Thyroid gland (tissue), 4 donors: ENCODE data around the gene SLC2A9. TPM values are rescaled to one million over a fixed set of nuclear protein-coding genes. Genes with fewer than 3 reads are reported as not detected.

Experiments
- DNase-seq, 2 donors: peaks; one replicate each; pipeline ENCODE4 v3.0.0-alpha.2; 2019
- H3K27ac ChIP-seq, 3 donors: fragments of 200-600 bp; sonication (generic); 1 replicate in 2 of 3; 2 replicates in 1 of 3; pipeline ENCODE4 v1.5.1; 2016 to 2019; ENCODE audit warnings: mild to moderate bottlenecking in 1 of 3, moderate library complexity in 1 of 3
- H3K27me3 ChIP-seq: fragments of 200-600 bp; sonication (generic); one replicate; pipeline ENCODE4 v1.5.1; 2019
- H3K36me3 ChIP-seq, 2 donors: fragments of 200-600 bp; sonication (generic); one replicate each; pipeline ENCODE4 v1.5.1; 2016 to 2019
- H3K4me1 ChIP-seq, 2 donors: fragments of 200-600 bp; sonication (generic); one replicate each; pipeline ENCODE4 v1.5.1; 2017 to 2019
- H3K4me3 ChIP-seq, 3 donors: fragments of 200-600 bp; sonication (generic); replicated peaks in 1 of 3; 1 replicate in 2 of 3; 2 replicates in 1 of 3; pipeline ENCODE4 v1.5.1; 2016; ENCODE audit warnings: mild to moderate bottlenecking in 1 of 3
- H3K9me3 ChIP-seq: fragments of 200-600 bp; sonication (generic); one replicate; pipeline ENCODE4 v1.5.1; 2017
- POLR2A ChIP-seq, 2 donors: fragments of 450-650 bp; IDR thresholded peaks; one replicate each; pipeline ENCODE4 v1.6.1; 2017; ENCODE audit warnings: antibody characterized with exemption in 2 of 2, mild to moderate bottlenecking in 2 of 2, moderate library complexity in 1 of 2
- WGBS, 2 donors: methylation state at CpG; one replicate each; pipeline ENCODE4 v1.1.5; 2017; 5-methylcytosine and 5-hydroxymethylcytosine counted together
- intact Hi-C: fragments of 100-400 bp; cut with DNase I; formaldehyde crosslinking; loops from one replicate; pipeline ENCODE4 v1.15.1; 2023
- total RNA-seq, 4 donors: library from RNA; depleted of rRNA; stranded (reverse); fragments of >200 nt; gene quantifications; one replicate each; pipeline ENCODE4 v1.2.3, GENCODE V29; 2016
- TF ChIP-seq, protein P1 (sequence below), 6 experiments: fragments of 200-600 bp in 3 of 6; fragments of 450-650 bp in 3 of 6; sonication (generic) in 3 of 6; IDR thresholded peaks; one replicate each; pipeline ENCODE4 v1.5.1; 2016 to 2019; ENCODE audit warnings: antibody characterized with exemption in 6 of 6, mild to moderate bottlenecking in 2 of 6, inconsistent platforms in 1 of 6, moderate library complexity in 1 of 6

SLC2A9 gene
- total RNA-seq, 4 donors from 2014 or later: 5.0 to 21.2 (median 9.2) TPM

DNA sequence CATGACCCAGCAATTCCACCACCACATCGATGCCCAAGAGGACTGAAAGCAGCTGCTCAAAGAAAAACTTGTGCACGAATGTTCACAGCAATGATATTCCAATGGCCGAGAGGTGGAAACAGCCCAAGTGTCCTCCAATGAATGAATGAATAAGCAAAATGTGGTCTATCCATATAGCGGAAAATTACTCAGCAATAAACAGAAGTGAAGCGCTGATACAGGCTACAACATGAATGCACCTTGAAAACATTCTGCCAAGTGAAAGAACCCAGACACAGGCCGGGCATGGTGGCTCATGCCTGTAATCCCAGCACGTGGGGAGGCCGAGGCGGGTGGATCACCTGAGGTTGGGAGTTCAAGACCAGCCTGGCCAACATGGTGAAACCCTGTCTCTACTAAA lies 5.2 kb upstream of the SLC2A9 start:
- WGBS, 2 donors: 76 to 81% methylated on average over 9 of the region's 9 CpGs
- TF ChIP-seq, protein P1, sequence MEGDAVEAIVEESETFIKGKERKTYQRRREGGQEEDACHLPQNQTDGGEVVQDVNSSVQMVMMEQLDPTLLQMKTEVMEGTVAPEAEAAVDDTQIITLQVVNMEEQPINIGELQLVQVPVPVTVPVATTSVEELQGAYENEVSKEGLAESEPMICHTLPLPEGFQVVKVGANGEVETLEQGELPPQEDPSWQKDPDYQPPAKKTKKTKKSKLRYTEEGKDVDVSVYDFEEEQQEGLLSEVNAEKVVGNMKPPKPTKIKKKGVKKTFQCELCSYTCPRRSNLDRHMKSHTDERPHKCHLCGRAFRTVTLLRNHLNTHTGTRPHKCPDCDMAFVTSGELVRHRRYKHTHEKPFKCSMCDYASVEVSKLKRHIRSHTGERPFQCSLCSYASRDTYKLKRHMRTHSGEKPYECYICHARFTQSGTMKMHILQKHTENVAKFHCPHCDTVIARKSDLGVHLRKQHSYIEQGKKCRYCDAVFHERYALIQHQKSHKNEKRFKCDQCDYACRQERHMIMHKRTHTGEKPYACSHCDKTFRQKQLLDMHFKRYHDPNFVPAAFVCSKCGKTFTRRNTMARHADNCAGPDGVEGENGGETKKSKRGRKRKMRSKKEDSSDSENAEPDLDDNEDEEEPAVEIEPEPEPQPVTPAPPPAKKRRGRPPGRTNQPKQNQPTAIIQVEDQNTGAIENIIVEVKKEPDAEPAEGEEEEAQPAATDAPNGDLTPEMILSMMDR (IDR thresholded peaks at IDR 0.05): no peak
- TF ChIP-seq POLR2A (IDR thresholded peaks at IDR 0.05): no peak
- intact Hi-C loops: loop anchor here (10.0 kb wide), 1 partner anchor 378 kb away; no protein-coding TSS in a partner anchor

DNA sequence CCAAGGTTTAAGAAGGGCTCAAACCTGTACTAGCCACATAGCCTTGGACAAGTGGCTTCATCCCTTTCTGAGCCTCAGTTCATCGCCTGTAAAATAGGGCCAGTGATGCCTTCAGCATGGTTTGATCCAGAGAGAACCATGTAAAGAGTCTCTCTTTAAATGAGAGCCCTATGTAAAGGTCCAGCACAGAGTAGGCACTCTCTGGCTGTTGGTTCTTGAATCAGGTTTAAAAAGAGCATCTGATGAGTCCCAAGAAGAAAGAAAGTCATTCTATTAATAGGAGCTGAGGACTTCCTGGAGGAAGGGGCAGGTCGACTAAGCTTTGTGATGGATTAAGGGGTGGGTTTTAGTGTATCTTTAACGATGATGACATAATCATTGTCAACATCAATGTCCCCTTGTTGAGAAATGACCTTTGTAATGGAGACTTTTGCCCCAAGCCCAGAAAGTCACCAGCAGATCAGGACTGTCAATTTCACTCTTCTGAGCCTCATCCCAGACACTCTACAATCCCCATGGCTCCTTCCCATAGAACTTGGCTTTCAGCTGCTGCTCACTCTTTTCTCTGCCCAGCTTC lies 4.0 kb upstream of the SLC2A9 start:
- no peak for DNase-seq
- intact Hi-C loops: loop anchor here (10.0 kb wide), 1 partner anchor 379 kb away; no protein-coding TSS in a partner anchor
- Histone ChIP-seq H3K27ac (no peak overlapping the region), H3K36me3 (no peaks in the 10 kb centered on the region), H3K9me3 (no peaks in the 10 kb centered on the region), H3K4me1 (peaks cover 23 to 28% of the 10 kb centered on the region in 2 donors), H3K27me3 (no peaks in the 10 kb centered on the region), H3K4me3 (no peak overlapping the region)
- TF ChIP-seq, protein P1 (IDR thresholded peaks at IDR 0.05): no peak
- no peak for TF ChIP-seq POLR2A (IDR thresholded peaks at IDR 0.05)
- WGBS, 2 donors: 77 to 80% methylated on average over 3 of the region's 3 CpGs

More for the DNA sequence above, 5.2 kb upstream of the SLC2A9 start:
- no peaks in the 10 kb centered on the region for H3K36me3 ChIP-seq
- H3K9me3 ChIP-seq: no peaks in the 10 kb centered on the region
- no peak for DNase-seq
- H3K27ac ChIP-seq: no peak overlapping the region
- H3K27me3 ChIP-seq: no peaks in the 10 kb centered on the region
- peaks cover 16 to 19% of the 10 kb centered on the region in 2 donors for H3K4me1 ChIP-seq
- no peak overlapping the region for H3K4me3 ChIP-seq

DNA sequence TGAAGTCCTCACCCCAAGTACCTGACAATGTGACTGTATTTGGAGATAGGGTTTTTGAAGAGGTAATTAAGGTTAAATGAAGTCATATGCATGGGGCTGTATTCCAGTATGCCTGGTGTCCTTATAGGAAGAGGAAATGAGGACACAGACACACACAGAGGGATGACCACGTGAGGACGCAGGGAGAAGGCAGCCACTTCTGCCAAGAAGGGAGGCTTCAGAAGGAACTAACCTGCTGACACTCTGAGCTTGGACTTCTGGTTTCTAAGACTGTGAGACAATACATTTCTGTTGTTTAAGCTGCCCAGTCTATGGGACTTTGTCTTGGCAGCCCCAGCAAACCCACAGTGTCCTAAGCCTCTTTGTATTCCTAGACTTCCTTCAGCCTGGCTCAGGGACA lies 3.0 kb upstream of the SLC2A9 start:
- intact Hi-C loops: loop anchor here (5.0 to 10.0 kb wide), 2 partner anchors 38 to 380 kb away; no protein-coding TSS in a partner anchor
- TF ChIP-seq, protein P1 (IDR thresholded peaks at IDR 0.05): no peak
- no peak for TF ChIP-seq POLR2A (IDR thresholded peaks at IDR 0.05)
- Histone ChIP-seq H3K36me3 (no peaks in the 10 kb centered on the region), H3K4me3 (no peak overlapping the region), H3K4me1 (peaks cover 29 to 38% of the 10 kb centered on the region in 2 donors), H3K27me3 (no peaks in the 10 kb centered on the region), H3K9me3 (no peaks in the 10 kb centered on the region), H3K27ac (no peak overlapping the region)
- DNase-seq: no peak
- 71 to 72% methylated on average over 2 of the region's 2 CpGs for WGBS, 2 donors

DNA sequence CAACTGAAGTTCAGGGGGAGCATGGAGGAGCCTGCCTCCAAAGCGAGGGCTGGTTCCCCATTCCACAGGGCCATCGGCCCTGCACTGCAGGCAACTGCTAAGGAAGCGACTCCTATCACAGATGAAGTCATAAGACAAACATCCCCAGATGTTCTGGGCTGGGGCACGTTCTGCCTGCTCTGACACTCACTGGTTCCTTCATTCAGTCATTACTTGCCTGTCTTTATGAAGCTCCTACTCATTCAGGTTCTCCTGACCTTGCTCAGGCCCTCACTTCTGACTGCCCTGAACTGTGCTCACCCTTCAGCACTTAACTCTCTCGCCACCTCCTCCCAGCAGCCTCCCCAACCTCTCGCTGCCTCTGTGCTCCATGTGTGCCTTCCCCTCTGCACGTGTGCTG lies 2.5 kb upstream of the SLC2A9 start:
- H3K36me3 ChIP-seq: no peaks in the 10 kb centered on the region
- no peak overlapping the region for H3K27ac ChIP-seq
- 93 to 96% methylated on average over 7 of the region's 7 CpGs for WGBS, 2 donors
- no peak for DNase-seq
- H3K9me3 ChIP-seq: no peaks in the 10 kb centered on the region
- H3K4me3 ChIP-seq: no peak overlapping the region
- intact Hi-C loops: loop anchor here (5.0 to 10.0 kb wide), 2 partner anchors 38 to 381 kb away; no protein-coding TSS in a partner anchor
- H3K27me3 ChIP-seq: no peaks in the 10 kb centered on the region
- no peak for TF ChIP-seq POLR2A (IDR thresholded peaks at IDR 0.05)
- TF ChIP-seq, protein P1 (IDR thresholded peaks at IDR 0.05): no peak
- H3K4me1 ChIP-seq: peaks cover 30 to 40% of the 10 kb centered on the region in 2 donors

DNA sequence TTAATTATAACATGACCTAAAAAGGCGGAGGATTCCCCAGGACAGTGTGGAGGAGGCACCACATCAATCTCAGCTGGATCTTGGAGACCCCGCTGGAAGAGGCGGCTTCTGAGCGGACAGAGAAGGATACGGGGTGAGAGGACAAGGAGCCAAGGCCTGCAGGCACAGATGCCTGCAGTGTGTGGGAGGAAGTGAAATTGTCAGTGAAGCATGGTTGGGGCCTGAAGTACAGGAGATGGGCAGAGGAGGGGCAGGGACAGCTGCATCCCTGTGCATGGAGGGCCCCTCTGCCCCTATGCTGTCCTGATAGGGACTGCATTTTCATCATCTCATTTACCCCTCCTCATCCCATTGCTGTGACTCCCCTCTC lies 1.7 kb upstream of the SLC2A9 start:
- Histone ChIP-seq H3K9me3 (no peaks in the 10 kb centered on the region), H3K36me3 (no peaks in the 10 kb centered on the region), H3K4me1 (peaks cover 30 to 46% of the 10 kb centered on the region in 2 donors), H3K4me3 (no peak overlapping the region), H3K27me3 (no peaks in the 10 kb centered on the region), H3K27ac (peak overlapping the region in 1 of 3 donors; percentile 92)
- TF ChIP-seq POLR2A (IDR thresholded peaks at IDR 0.05): no peak
- TF ChIP-seq, protein P1 (IDR thresholded peaks at IDR 0.05): no peak
- no peak for DNase-seq
- 87 to 94% methylated on average over 5 of the region's 5 CpGs for WGBS, 2 donors
- intact Hi-C loops: loop anchor here (5.0 to 10.0 kb wide), 2 partner anchors 39 to 382 kb away; no protein-coding TSS in a partner anchor
